Loucy (cell line): ENCODE results near the gene MXRA5.
"Not testable (repeated sequence)": the region's sequence is repeated elsewhere in the genome, so short reads cannot be mapped to it uniquely, and the experiment has no call there.

ENCODE experiments used
- H2AFZ ChIP-seq: fragments of 200-600 bp; sonication (generic); 2 replicates; pipeline ENCODE4 v1.6.0; 2016; ENCODE audit warnings: antibody characterized with exemption, mild to moderate bottlenecking, low read length, moderate library complexity
- H3F3A ChIP-seq: fragments of 200-600 bp; 2 replicates; pipeline ENCODE4 v1.6.0; 2016; ENCODE audit warnings: antibody characterized with exemption, low read depth, mild to moderate bottlenecking
- H3K27me3 ChIP-seq: fragments of 200-600 bp; sonication (generic); 2 replicates; pipeline ENCODE4 v1.6.1; 2014; ENCODE audit warnings: low read length, mild to moderate bottlenecking; ENCODE audit not compliant: insufficient read depth, poor library complexity, severe bottlenecking
- H3K36me3 ChIP-seq: fragments of 200-600 bp; sonication (generic); 2 replicates; pipeline ENCODE4 v1.6.1; 2016; ENCODE audit warnings: low read length; ENCODE audit not compliant: insufficient read depth
- H3K4me1 ChIP-seq: fragments of 200-600 bp; sonication (generic); 2 replicates; pipeline ENCODE4 v1.5.1; 2014; ENCODE audit warnings: low read length, mild to moderate bottlenecking; ENCODE audit not compliant: insufficient read depth, poor library complexity, severe bottlenecking
- H3K4me2 ChIP-seq: fragments of 200-600 bp; sonication (generic); 2 replicates; pipeline ENCODE4 v1.6.0; 2014; ENCODE audit warnings: antibody characterized with exemption, low read length, low read depth, mild to moderate bottlenecking; ENCODE audit not compliant: poor library complexity, severe bottlenecking
- H3K4me3 ChIP-seq: fragments of 200-600 bp; sonication (generic); 2 replicates; pipeline ENCODE4 v1.5.1; 2014; ENCODE audit warnings: low read length, mild to moderate bottlenecking, mixed read lengths; ENCODE audit not compliant: poor library complexity, severe bottlenecking
- H3K79me2 ChIP-seq: fragments of 200-600 bp; sonication (generic); 2 replicates; pipeline ENCODE4 v1.6.1; 2014; ENCODE audit warnings: low read length; ENCODE audit not compliant: insufficient read depth
- H3K9ac ChIP-seq: fragments of 200-600 bp; sonication (generic); 2 replicates; pipeline ENCODE4 v1.6.0; 2014; ENCODE audit warnings: mild to moderate bottlenecking, low read depth, low read length, moderate library complexity; ENCODE audit not compliant: poor library complexity, severe bottlenecking
- H3K9me2 ChIP-seq: fragments of 200-600 bp; sonication (generic); replicated peaks from 2 replicates; pipeline ENCODE4 v1.6.1; 2016; ENCODE audit warnings: low read depth, low read length, mixed read lengths
- H3K9me3 ChIP-seq: fragments of 200-600 bp; sonication (generic); 2 replicates; pipeline ENCODE4 v1.6.1; 2014; ENCODE audit warnings: mild to moderate bottlenecking, antibody characterized with exemption, low read length, low read depth; ENCODE audit not compliant: insufficient read depth
- H4K20me1 ChIP-seq: fragments of 200-600 bp; sonication (generic); 2 replicates; pipeline ENCODE4 v1.6.0; 2014; ENCODE audit warnings: antibody characterized with exemption, low read length, mild to moderate bottlenecking; ENCODE audit not compliant: insufficient read depth, poor library complexity, severe bottlenecking
- EZH2phosphoT487 ChIP-seq: fragments of 200-600 bp; IDR thresholded peaks from 2 replicates; pipeline ENCODE4 v1.6.1; 2018; ENCODE audit warnings: antibody characterized with exemption, mild to moderate bottlenecking, moderate library complexity, borderline replicate concordance
- TF ChIP-seq, protein P1 (sequence below): fragments of 200-600 bp; sonication (generic); conservative IDR thresholded peaks from 2 replicates; pipeline ENCODE4 v1.5.1; 2014; ENCODE audit warnings: mild to moderate bottlenecking, antibody characterized with exemption, low read length

Gene MXRA5

DNA sequence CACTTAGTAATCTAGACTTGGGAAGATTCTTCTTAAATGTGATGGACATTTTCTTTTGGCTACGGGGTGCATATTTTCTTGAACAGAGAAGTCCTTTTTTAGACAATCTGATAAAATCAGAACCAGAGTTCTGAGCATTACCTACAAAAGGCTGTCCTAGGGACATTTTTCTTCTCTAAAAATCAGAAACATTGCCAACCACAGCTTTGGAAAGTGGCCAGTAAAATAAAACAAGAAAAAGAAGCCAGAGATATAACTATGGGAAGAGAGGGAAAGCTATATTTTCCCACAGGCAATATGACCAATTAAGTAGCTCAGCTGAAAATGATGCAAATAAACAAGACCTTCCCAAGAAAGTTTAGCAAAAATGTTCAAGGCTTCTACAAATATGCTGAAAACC is 55.9 kb downstream of the MXRA5 start:
- Histone ChIP-seq H4K20me1 (no peaks in the 10 kb centered on the region), H3K4me2 (no peak overlapping the region), H3K9me2 (no peaks in the 10 kb centered on the region), H3K9ac (no peak overlapping the region), H3K79me2 (no peaks in the 10 kb centered on the region), H3K4me3 (no peak overlapping the region), H3F3A (no peaks in the 10 kb centered on the region), H2AFZ (no peak overlapping the region), H3K4me1 (no peaks in the 10 kb centered on the region), H3K36me3 (no peaks in the 10 kb centered on the region), H3K9me3 (no peaks in the 10 kb centered on the region), H3K27me3 (no peaks in the 10 kb centered on the region)
- no peak for TF ChIP-seq EZH2phosphoT487

DNA sequence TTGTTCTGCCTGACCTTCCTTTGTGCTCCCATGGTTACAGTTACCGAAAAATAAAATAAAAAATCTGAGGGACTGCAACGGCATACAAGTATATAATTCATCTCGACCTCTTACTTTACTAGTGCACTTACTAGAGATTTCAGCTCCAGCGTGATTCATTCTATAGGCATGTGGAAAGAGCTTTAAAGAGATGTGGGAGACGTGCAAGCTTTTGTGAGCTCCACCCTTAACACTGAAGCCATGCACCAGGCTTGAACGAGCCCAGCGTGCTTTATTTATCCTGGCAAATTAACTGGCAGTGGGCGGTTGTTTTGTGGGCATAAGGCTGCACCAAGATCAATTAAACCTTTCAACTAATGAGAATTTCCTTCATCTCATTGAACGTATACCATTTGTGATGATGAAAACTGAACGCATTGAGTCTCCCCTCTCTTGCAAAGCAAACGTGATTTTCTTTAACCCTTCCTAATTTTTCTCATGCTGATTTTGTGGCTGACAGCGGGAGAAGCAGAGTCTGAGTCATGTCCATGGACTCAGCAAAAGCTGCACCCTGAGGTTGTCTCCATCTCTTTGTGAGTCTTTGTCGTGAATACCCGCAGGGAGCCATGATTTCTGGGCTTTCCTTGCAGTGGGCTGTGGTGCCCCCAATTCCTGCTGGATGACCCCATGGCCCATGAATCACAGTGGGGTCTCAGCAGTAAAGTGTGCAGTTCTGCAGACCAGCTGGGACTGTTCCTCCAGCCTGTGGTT is 60.1 kb downstream of the MXRA5 start:
- Histone ChIP-seq H3K9me2 (no peaks in the 10 kb centered on the region), H3K27me3 (no peaks in the 10 kb centered on the region), H3K79me2 (no peaks in the 10 kb centered on the region), H3F3A (no peaks in the 10 kb centered on the region), H3K4me3 (no peak overlapping the region), H4K20me1 (no peaks in the 10 kb centered on the region), H3K4me2 (no peak overlapping the region), H3K36me3 (no peaks in the 10 kb centered on the region), H3K9me3 (no peaks in the 10 kb centered on the region), H3K4me1 (no peaks in the 10 kb centered on the region), H3K9ac (no peak overlapping the region), H2AFZ (no peak overlapping the region)
- TF ChIP-seq EZH2phosphoT487: no peak
- TF ChIP-seq, protein P1, sequence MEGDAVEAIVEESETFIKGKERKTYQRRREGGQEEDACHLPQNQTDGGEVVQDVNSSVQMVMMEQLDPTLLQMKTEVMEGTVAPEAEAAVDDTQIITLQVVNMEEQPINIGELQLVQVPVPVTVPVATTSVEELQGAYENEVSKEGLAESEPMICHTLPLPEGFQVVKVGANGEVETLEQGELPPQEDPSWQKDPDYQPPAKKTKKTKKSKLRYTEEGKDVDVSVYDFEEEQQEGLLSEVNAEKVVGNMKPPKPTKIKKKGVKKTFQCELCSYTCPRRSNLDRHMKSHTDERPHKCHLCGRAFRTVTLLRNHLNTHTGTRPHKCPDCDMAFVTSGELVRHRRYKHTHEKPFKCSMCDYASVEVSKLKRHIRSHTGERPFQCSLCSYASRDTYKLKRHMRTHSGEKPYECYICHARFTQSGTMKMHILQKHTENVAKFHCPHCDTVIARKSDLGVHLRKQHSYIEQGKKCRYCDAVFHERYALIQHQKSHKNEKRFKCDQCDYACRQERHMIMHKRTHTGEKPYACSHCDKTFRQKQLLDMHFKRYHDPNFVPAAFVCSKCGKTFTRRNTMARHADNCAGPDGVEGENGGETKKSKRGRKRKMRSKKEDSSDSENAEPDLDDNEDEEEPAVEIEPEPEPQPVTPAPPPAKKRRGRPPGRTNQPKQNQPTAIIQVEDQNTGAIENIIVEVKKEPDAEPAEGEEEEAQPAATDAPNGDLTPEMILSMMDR: no peak

DNA sequence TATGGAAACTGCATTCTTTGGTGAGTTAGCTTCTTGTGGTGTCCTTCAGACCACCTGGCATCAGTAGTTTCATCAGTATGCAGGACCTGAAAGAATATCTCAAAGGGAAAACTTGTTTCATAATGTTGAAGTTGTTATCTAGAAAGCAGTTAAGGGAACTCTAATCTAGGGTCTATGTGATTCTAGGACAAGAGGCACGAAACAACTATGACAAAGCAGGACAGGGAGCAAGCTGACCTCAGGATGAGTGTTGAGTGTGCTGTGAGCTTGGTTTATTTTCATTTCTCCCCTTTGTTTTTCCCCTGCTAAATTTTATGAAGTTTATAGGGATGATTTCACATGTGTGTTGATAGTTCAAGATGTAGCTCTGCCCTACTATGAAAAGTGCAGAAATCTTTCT is 65.7 kb downstream of the MXRA5 start:
- H3K36me3 ChIP-seq: no peaks in the 10 kb centered on the region
- H3K4me1 ChIP-seq: no peaks in the 10 kb centered on the region
- H3K79me2 ChIP-seq: no peaks in the 10 kb centered on the region
- H3F3A ChIP-seq: no peaks in the 10 kb centered on the region
- no peak overlapping the region for H3K4me2 ChIP-seq
- no peak overlapping the region for H2AFZ ChIP-seq
- H3K9ac ChIP-seq: no peak overlapping the region
- H3K27me3 ChIP-seq: no peaks in the 10 kb centered on the region
- no peak overlapping the region for H3K4me3 ChIP-seq
- H3K9me3 ChIP-seq: no peaks in the 10 kb centered on the region
- TF ChIP-seq EZH2phosphoT487: no peak
- TF ChIP-seq, protein P1: no peak
- H4K20me1 ChIP-seq: no peaks in the 10 kb centered on the region
- no peaks in the 10 kb centered on the region for H3K9me2 ChIP-seq

DNA sequence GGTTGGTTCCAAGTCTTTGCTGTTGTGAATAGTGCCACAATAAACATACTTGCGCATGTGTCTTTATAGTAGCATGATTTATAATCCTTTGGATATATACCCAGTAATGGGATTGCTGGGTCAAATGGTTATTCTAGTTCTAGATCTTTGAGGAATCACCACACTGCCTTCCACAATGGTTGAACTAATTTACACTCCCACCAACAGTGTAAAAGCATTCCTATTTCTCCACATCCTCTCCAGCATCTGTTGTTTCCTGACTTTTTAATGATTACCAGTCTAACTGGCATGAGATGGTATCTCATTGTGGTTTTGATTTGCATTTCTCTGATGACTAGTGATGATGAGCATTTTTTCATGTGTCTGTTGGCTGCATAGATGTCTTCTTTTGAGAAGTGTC is 72.8 kb downstream of the MXRA5 start:
- H2AFZ ChIP-seq, H3K79me2 ChIP-seq, H3K36me3 ChIP-seq, H3K4me1 ChIP-seq, H4K20me1 ChIP-seq, H3K9me3 ChIP-seq, H3K4me2 ChIP-seq, H3F3A ChIP-seq, H3K9ac ChIP-seq, H3K9me2 ChIP-seq, H3K4me3 ChIP-seq, H3K27me3 ChIP-seq: not testable (repeated sequence)
